Measurements from ENCODE around the gene RTN3.

The RTN3 gene

DNA sequence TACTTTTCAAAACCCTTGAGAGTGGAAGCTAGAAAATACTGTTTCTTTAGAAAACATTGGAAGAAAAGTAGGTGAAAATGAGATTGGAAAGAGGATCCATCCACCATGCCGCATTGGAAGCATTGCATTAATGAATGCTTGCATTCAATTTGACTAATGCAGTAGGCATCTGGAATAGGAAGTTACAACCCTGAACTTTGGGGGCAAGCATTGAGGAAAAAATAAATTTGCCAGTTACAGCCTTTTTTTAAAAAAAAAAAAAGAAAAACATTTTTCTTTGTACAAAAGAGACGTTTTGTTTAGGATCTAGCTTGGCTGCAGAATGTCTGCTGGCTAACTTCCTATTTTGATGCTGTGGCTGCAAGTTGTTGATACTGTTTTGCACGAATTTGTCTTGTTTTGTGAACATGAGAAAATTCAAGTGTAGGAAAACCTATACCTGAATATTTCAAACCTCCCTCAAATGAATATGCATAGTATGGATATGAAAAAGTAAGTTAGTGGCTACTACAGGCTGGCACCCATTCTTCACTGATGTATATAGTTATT, 28.1 kb downstream of the RTN3 start:
- Mint-ChIP-seq H3K4me1 (peaks cover 9% of the 10 kb centered on the region), H3K27ac (no peak overlapping the region), H3K9me3 (no peaks in the 10 kb centered on the region), H3K36me3 (ENCODE audit: low read depth) (peaks cover 11% of the 10 kb centered on the region), H3K4me3 (no peak overlapping the region), H3K27me3 (ENCODE audit: low read depth, poor library complexity) (no peaks in the 10 kb centered on the region)
- DNase-seq: no peak
- TF ChIP-seq, protein P1, sequence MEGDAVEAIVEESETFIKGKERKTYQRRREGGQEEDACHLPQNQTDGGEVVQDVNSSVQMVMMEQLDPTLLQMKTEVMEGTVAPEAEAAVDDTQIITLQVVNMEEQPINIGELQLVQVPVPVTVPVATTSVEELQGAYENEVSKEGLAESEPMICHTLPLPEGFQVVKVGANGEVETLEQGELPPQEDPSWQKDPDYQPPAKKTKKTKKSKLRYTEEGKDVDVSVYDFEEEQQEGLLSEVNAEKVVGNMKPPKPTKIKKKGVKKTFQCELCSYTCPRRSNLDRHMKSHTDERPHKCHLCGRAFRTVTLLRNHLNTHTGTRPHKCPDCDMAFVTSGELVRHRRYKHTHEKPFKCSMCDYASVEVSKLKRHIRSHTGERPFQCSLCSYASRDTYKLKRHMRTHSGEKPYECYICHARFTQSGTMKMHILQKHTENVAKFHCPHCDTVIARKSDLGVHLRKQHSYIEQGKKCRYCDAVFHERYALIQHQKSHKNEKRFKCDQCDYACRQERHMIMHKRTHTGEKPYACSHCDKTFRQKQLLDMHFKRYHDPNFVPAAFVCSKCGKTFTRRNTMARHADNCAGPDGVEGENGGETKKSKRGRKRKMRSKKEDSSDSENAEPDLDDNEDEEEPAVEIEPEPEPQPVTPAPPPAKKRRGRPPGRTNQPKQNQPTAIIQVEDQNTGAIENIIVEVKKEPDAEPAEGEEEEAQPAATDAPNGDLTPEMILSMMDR (IDR thresholded peaks at IDR 0.05): no peak

DNA sequence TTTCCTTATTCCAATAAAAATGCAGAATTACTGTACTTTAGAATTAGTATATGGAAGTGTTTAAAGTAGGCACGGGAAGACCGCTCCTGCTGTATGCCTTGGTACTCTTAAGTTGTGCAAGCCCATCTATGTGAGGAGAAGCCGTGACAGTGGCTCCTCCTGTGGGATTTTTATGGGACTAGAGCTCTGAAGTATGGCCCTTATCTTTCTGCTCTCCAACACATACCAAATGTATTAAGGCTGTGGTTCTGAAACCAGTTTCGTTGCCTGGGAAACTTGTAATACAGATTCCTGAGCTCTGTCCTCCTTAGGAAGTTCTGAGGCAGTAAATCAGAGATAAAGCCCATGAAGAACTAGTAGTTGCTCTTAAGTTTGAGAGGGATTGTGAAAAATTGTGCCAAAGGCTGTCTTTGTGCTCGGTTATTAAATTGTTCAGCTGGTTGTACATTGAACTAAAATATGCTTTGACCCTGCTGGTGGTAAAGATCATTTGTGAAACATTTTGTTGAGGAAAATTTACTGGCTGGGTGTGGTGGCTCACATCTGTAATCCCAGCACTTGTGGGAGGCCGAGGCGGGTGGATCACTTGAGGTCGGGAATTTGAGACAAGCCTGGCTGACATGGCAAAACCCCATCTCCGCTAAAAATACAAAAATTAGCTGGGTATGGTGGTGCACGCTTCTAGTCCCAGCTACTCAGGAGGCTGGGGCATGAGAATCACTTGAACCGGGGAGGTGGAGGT, 29.3 kb downstream of the RTN3 start:
- TF ChIP-seq, protein P1 (IDR thresholded peaks at IDR 0.05): no peak
- no peak for DNase-seq
- Mint-ChIP-seq H3K4me1 (peaks cover 9% of the 10 kb centered on the region), H3K9me3 (no peaks in the 10 kb centered on the region), H3K27ac (no peak overlapping the region), H3K27me3 (ENCODE audit: low read depth, poor library complexity) (no peaks in the 10 kb centered on the region), H3K4me3 (no peak overlapping the region), H3K36me3 (ENCODE audit: low read depth) (peaks cover 11% of the 10 kb centered on the region)

DNA sequence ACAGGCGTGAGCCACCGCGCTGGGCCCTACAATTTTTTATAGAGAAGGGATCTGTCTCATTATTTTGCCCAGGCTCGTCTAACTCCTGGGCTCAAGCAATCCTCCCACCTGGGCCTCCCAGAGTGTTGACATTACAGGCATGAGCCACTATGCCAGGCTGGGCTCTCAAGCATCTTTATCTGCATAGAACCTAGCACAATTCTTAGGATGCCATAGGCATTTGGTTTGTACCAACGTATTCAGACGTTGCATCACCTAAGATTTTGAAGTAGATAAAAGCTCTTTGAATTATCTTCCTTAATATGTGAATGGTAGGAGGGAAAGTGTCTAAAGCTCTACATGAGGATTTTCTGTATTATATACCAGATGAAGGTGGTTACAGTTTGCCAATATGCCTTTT, 30.5 kb downstream of the RTN3 start:
- Mint-ChIP-seq H3K4me1 (peaks cover 9% of the 10 kb centered on the region), H3K4me3 (no peak overlapping the region), H3K27me3 (ENCODE audit: low read depth, poor library complexity) (no peaks in the 10 kb centered on the region), H3K9me3 (no peaks in the 10 kb centered on the region), H3K36me3 (ENCODE audit: low read depth) (peaks cover 11% of the 10 kb centered on the region), H3K27ac (no peak overlapping the region)
- TF ChIP-seq, protein P1 (IDR thresholded peaks at IDR 0.05): no peak
- no peak for DNase-seq

DNA sequence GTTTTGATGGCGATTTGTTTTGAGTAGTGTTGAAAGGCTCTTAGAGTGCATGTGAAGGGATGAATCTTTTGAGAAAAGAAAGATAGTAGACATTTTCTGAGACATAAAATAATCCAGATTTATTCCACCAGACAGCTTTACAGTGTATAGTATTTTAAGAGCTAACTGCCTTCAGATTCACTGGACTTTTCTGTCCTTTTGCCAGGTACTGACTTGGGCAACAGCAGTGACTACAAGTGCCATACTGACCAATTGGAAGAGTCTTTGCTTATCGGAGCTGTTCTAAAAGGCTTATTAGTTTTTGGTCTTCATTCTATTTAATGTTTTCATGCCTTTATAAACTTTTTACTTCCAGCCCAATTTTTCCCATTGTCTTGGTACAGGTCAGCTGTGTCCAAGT, 32.5 kb downstream of the RTN3 start:
- peaks cover 9% of the 10 kb centered on the region for H3K4me1 Mint-ChIP-seq
- no peak overlapping the region for H3K27ac Mint-ChIP-seq
- H3K36me3 Mint-ChIP-seq (ENCODE audit: low read depth): no peaks in the 10 kb centered on the region
- no peaks in the 10 kb centered on the region for H3K9me3 Mint-ChIP-seq
- H3K27me3 Mint-ChIP-seq (ENCODE audit: low read depth, poor library complexity): no peaks in the 10 kb centered on the region
- DNase-seq: no peak
- no peak overlapping the region for H3K4me3 Mint-ChIP-seq
- TF ChIP-seq, protein P1 (IDR thresholded peaks at IDR 0.05): no peak

DNA sequence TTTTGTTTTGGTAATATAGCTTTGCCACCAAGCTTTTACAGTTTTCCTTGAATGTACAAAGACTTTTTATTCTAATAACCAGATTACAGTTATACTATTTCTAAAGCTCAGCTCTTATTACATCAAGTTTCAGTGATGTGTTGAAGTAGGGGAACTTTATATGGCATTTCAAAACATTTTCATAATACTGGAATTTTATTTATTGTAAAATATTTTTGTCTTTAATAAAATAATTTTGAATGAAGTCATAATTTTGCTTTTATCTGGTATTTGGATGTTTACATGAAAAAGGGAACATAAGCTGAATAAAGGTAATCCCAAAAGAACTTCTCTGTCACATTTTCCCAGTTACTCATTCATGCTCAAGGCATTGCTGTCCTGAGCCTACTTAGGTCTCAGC, 34.7 kb downstream of the RTN3 start:
- TF ChIP-seq, protein P1 (IDR thresholded peaks at IDR 0.05): no peak
- no peaks in the 10 kb centered on the region for H3K4me1 Mint-ChIP-seq
- H3K27ac Mint-ChIP-seq: no peak overlapping the region
- no peak overlapping the region for H3K4me3 Mint-ChIP-seq
- no peaks in the 10 kb centered on the region for H3K9me3 Mint-ChIP-seq
- no peak for DNase-seq
- no peaks in the 10 kb centered on the region for H3K36me3 Mint-ChIP-seq (ENCODE audit: low read depth)
- H3K27me3 Mint-ChIP-seq (ENCODE audit: low read depth, poor library complexity): no peaks in the 10 kb centered on the region

DNA sequence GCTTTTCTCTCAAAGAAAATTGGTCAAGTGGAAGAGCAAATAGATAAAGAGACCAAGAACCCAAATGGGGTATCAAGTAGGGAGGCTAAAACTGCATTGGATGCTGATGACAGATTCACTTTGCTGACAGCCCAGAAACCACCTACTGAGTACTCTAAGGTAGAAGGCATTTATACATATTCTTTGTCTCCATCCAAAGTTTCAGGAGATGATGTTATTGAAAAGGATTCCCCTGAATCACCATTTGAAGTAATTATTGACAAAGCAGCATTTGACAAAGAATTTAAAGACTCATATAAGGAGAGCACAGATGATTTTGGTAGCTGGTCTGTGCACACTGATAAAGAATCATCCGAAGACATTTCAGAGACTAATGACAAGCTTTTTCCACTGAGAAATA, 37.7 kb downstream of the RTN3 start:
- no peak for DNase-seq
- H3K27me3 Mint-ChIP-seq (ENCODE audit: low read depth, poor library complexity): no peaks in the 10 kb centered on the region
- TF ChIP-seq, protein P1 (IDR thresholded peaks at IDR 0.05): no peak
- H3K27ac Mint-ChIP-seq: no peak overlapping the region
- H3K4me1 Mint-ChIP-seq: no peaks in the 10 kb centered on the region
- H3K9me3 Mint-ChIP-seq: no peaks in the 10 kb centered on the region
- H3K36me3 Mint-ChIP-seq (ENCODE audit: low read depth): no peaks in the 10 kb centered on the region
- no peak overlapping the region for H3K4me3 Mint-ChIP-seq
